ENCODE data around the gene CDC7.
"Not testable (repeated sequence)": the region's sequence is repeated elsewhere in the genome, so short reads cannot be mapped to it uniquely, and the experiment has no call there.

The CDC7 gene

GRCh38 chr1:91513160-91513559, 12.5 kb downstream of the CDC7 start:
- no peak for DNase-seq

- DNase-seq, result no peak
Observed at GRCh38 chr1:91513706-91514105, 13.1 kb downstream of the CDC7 start.

- no peak for DNase-seq
Observed at GRCh38 chr1:91515994-91516393, 15.3 kb downstream of the CDC7 start.

GRCh38 chr1:91516605-91517004, 16.0 kb downstream of the CDC7 start:
- not testable (repeated sequence) for DNase-seq

GRCh38 chr1:91519167-91519566, 18.5 kb downstream of the CDC7 start:
- not testable (repeated sequence) for DNase-seq

- no peak for DNase-seq
Observed at GRCh38 chr1:91520942-91521507, 20.4 kb downstream of the CDC7 start.

GRCh38 chr1:91523482-91523881, 22.8 kb downstream of the CDC7 start:
- DNase-seq, result no peak

GRCh38 chr1:91526496-91526895, 25.8 kb downstream of the CDC7 start:
- no peak for DNase-seq

GRCh38 chr1:91527266-91527765, 26.7 kb downstream of the CDC7 start:
- no peak for DNase-seq

- DNase-seq, result no peak
Observed at GRCh38 chr1:91527781-91528180, 27.1 kb downstream of the CDC7 start.

- DNase-seq, result no peak
Observed at GRCh38 chr1:91529856-91530255, 29.2 kb downstream of the CDC7 start.

- no peak for DNase-seq
Observed at GRCh38 chr1:91533361-91534024, 32.8 kb downstream of the CDC7 start.

- no peak for DNase-seq
Observed at GRCh38 chr1:91535441-91535840, 34.8 kb downstream of the CDC7 start.

- no peak for DNase-seq
Observed at GRCh38 chr1:91537281-91537986, 36.8 kb downstream of the CDC7 start.

- no peak for DNase-seq
Observed at GRCh38 chr1:91537987-91538304, 37.3 kb downstream of the CDC7 start.

- DNase-seq, result no peak
Observed at GRCh38 chr1:91540910-91541309, 40.3 kb downstream of the CDC7 start.

GRCh38 chr1:91541918-91542533, 41.4 kb downstream of the CDC7 start:
- DNase-seq, result no peak

GRCh38 chr1:91545506-91546300, 45.1 kb downstream of the CDC7 start:
- DNase-seq, result no peak

- DNase-seq, result no peak
Observed at GRCh38 chr1:91546301-91546581, 45.6 kb downstream of the CDC7 start.

GRCh38 chr1:91546876-91547275, 46.2 kb downstream of the CDC7 start:
- DNase-seq, result no peak

- no peak for DNase-seq
Observed at GRCh38 chr1:91548376-91549040, 47.9 kb downstream of the CDC7 start.

GRCh38 chr1:91549041-91549735, 48.5 kb downstream of the CDC7 start:
- no peak for DNase-seq

All from DMS79 treated with DMSO at 0.1 percent for 48 hours (cell line).